Measurements from ENCODE around the gene GSTCD. TPM values are rescaled to one million over a fixed set of nuclear protein-coding genes. Genes with fewer than 3 reads are reported as not detected.

Gene GSTCD
- total RNA-seq, 1 experiment from 2014 or later = 17.9 TPM

GRCh38 chr4:105683038-105683437, 25.5 kb upstream of the GSTCD start:
- no peak overlapping the region for H2BK120ac ChIP-seq (ENCODE audit: low read depth, low read length, poor library complexity, severe bottlenecking)
- H3K56ac ChIP-seq (ENCODE audit: insufficient read length, low read depth, low read length) = no peak overlapping the region
- DNase-seq = no peak
- no peak overlapping the region for H3K14ac ChIP-seq (ENCODE audit: insufficient read depth, low read length)
- no peak for TF ChIP-seq CTCF (conservative IDR thresholded peaks at IDR 0.05)
- H2AFZ ChIP-seq (ENCODE audit: low read length) = no peak overlapping the region
- H3K23me2 ChIP-seq (ENCODE audit: insufficient read length, low read depth, low read length, poor library complexity, severe bottlenecking) = no peaks in the 10 kb centered on the region
- Mint-ChIP-seq H3K4me3 (no peak overlapping the region), H3K36me3 (ENCODE audit: insufficient read depth in 1 of 3, low read depth in 3 of 3) (peaks cover 0 to 12% (median 4%) of the 10 kb centered on the region in 3 experiments; a peak in 3 of 7 replicates), H3K9me3 (no peaks in the 10 kb centered on the region), H3K27ac (no peak overlapping the region), H3K27me3 (ENCODE audit: low read depth) (no peaks in the 10 kb centered on the region), H3K4me1 (no peaks in the 10 kb centered on the region)
- H2BK20ac ChIP-seq (ENCODE audit: low read depth, low read length, poor library complexity, severe bottlenecking) = no peak overlapping the region
- no peak overlapping the region for H3K23ac ChIP-seq (ENCODE audit: insufficient read length, low read depth, low read length)
- H2BK15ac ChIP-seq (ENCODE audit: low read depth, low read length) = no peak overlapping the region
- H2BK5ac ChIP-seq (ENCODE audit: insufficient read length, low read length) = no peak overlapping the region
- H3K4me1 ChIP-seq (ENCODE audit: insufficient read depth, low read length) = no peaks in the 10 kb centered on the region
- H4K91ac ChIP-seq (ENCODE audit: insufficient read length, low read depth, low read length) = no peak overlapping the region
- WGBS (ENCODE audit: extremely low coverage, insufficient read length, low lambda C conversion rate) = no CpG with 5 or more reads among the region's 4 CpGs
- no peaks in the 10 kb centered on the region for H3K79me1 ChIP-seq (ENCODE audit: insufficient read depth, low read depth, low read length, poor library complexity, severe bottlenecking)
- no peak overlapping the region for H3K4me2 ChIP-seq (ENCODE audit: insufficient read depth, insufficient read length, low read length)
- no peak overlapping the region for H4K8ac ChIP-seq (replicated peaks; ENCODE audit: insufficient read length, low read depth, low read length)
- H3K18ac ChIP-seq (ENCODE audit: insufficient read length, low read depth, low read length) = no peak overlapping the region
- H2AK5ac ChIP-seq (ENCODE audit: insufficient read length, low read length) = no peak overlapping the region
- no peak overlapping the region for H3K27ac ChIP-seq (ENCODE audit: insufficient read length, low read depth, low read length)
- H4K5ac ChIP-seq (ENCODE audit: insufficient read length, low read depth, low read length) = no peak overlapping the region
- no peak overlapping the region for H2BK12ac ChIP-seq (ENCODE audit: insufficient read length, low read depth, low read length)
- H4K20me1 ChIP-seq (ENCODE audit: control insufficient read depth, insufficient read depth, insufficient read length) = no peaks in the 10 kb centered on the region
- no peaks in the 10 kb centered on the region for H3K27me3 ChIP-seq (ENCODE audit: insufficient read depth, low read length)
- H3K9ac ChIP-seq (ENCODE audit: extremely low read depth, insufficient read length, low read length) = no peak overlapping the region
- H3K79me2 ChIP-seq (ENCODE audit: insufficient read depth, low read length) = no peaks in the 10 kb centered on the region
- H3K4ac ChIP-seq (ENCODE audit: low read depth, low read length) = no peak overlapping the region
- no peak overlapping the region for H3T11ph ChIP-seq (ENCODE audit: low read length)
- no peaks in the 10 kb centered on the region for H3K9me3 ChIP-seq (ENCODE audit: control insufficient read depth, low read depth, low read length)
